Stimulated activated naive CD8-positive, alpha-beta T cell treated with anti-CD3 and anti-CD28 coated beads, Interleukin-15, amount 100 ng/mL, for 72 hours (primary cell): ENCODE results near the gene FREM1.
"Not testable (repeated sequence)": the region's sequence is repeated elsewhere in the genome, so short reads cannot be mapped to it uniquely, and the experiment has no call there.

Experiments
- ATAC-seq: fragments of 150-1000 bp; cut with Tn5 transposase; 2 replicates; pipeline ENCODE4 v1.10.0; 2021; ENCODE audit warnings: mild to moderate bottlenecking, moderate library complexity
- DNase-seq, 2 donors: peaks; one replicate each; pipeline ENCODE4 v3.0.0; 2021 to 2022
- H3K27ac Mint-ChIP-seq, 2 donors: one replicate each; pipeline ENCODE4 v1.8.0; 2022; ENCODE audit warnings: mild to moderate bottlenecking in 2 of 2, mixed read lengths in 2 of 2, moderate library complexity in 2 of 2
- H3K27me3 Mint-ChIP-seq: one replicate; pipeline ENCODE4 v1.8.0; 2022; ENCODE audit warnings: mixed read lengths
- H3K4me1 Mint-ChIP-seq: one replicate; pipeline ENCODE4 v1.8.0; 2022; ENCODE audit warnings: mild to moderate bottlenecking, mixed read lengths
- H3K4me3 Mint-ChIP-seq, 2 donors: one replicate each; pipeline ENCODE4 v1.8.0; 2022; ENCODE audit warnings: mild to moderate bottlenecking in 2 of 2, mixed read lengths in 2 of 2, moderate library complexity in 1 of 2
- H3K9me3 Mint-ChIP-seq, 2 donors: one replicate each; pipeline ENCODE4 v1.8.0; 2022; ENCODE audit warnings: mixed read lengths in 2 of 2

The FREM1 gene

GRCh38 chr9:14924230-14925219 lies 14.3 kb upstream of the FREM1 start:
- no peak for DNase-seq

GRCh38 chr9:14923701-14924100 lies 13.5 kb upstream of the FREM1 start:
- H3K4me1 Mint-ChIP-seq, result no peaks in the 10 kb centered on the region
- ATAC-seq, result no peak
- H3K4me3 Mint-ChIP-seq, result no peak overlapping the region
- H3K9me3 Mint-ChIP-seq, result no peaks in the 10 kb centered on the region
- no peak overlapping the region for H3K27ac Mint-ChIP-seq
- no peaks in the 10 kb centered on the region for H3K27me3 Mint-ChIP-seq
- DNase-seq, result no peak

More at GRCh38 chr9:14924230-14925219, 14.3 kb upstream of the FREM1 start:
- no peak for ATAC-seq
- Mint-ChIP-seq H3K9me3 (no peaks in the 10 kb centered on the region), H3K27me3 (no peaks in the 10 kb centered on the region), H3K4me1 (no peaks in the 10 kb centered on the region), H3K27ac (no peak overlapping the region), H3K4me3 (no peak overlapping the region)

- H3K9me3 Mint-ChIP-seq, ATAC-seq, H3K27ac Mint-ChIP-seq, H3K27me3 Mint-ChIP-seq, H3K4me1 Mint-ChIP-seq, H3K4me3 Mint-ChIP-seq, DNase-seq: not testable (repeated sequence)
These were observed 10.6 kb upstream of the FREM1 start for GRCh38 chr9:14920805-14921204.

GRCh38 chr9:14913366-14913765 lies 3.1 kb upstream of the FREM1 start:
- Mint-ChIP-seq H3K27me3 (no peaks in the 10 kb centered on the region), H3K4me3 (no peak overlapping the region), H3K4me1 (no peaks in the 10 kb centered on the region), H3K9me3 (no peaks in the 10 kb centered on the region), H3K27ac (no peak overlapping the region)
- DNase-seq (no peak), ATAC-seq (no peak)

GRCh38 chr9:14912859-14913258 lies 2.6 kb upstream of the FREM1 start:
- no peaks in the 10 kb centered on the region for H3K4me1 Mint-ChIP-seq
- H3K9me3 Mint-ChIP-seq, result no peaks in the 10 kb centered on the region
- no peak for DNase-seq
- no peaks in the 10 kb centered on the region for H3K27me3 Mint-ChIP-seq
- ATAC-seq, result no peak
- H3K4me3 Mint-ChIP-seq, result no peak overlapping the region
- H3K27ac Mint-ChIP-seq, result no peak overlapping the region

- DNase-seq, result no peak
- H3K4me1 Mint-ChIP-seq, result no peaks in the 10 kb centered on the region
- no peak overlapping the region for H3K27ac Mint-ChIP-seq
- no peaks in the 10 kb centered on the region for H3K9me3 Mint-ChIP-seq
- H3K27me3 Mint-ChIP-seq, result no peaks in the 10 kb centered on the region
- no peak for ATAC-seq
- no peak overlapping the region for H3K4me3 Mint-ChIP-seq
These were observed 818 bp upstream of the FREM1 start for GRCh38 chr9:14911046-14911445.

- Mint-ChIP-seq H3K27me3 (no peaks in the 10 kb centered on the region), H3K4me1 (no peaks in the 10 kb centered on the region), H3K9me3 (no peaks in the 10 kb centered on the region), H3K4me3 (no peak overlapping the region), H3K27ac (no peak overlapping the region)
- no peak for ATAC-seq
- no peak for DNase-seq
These were observed 647 bp downstream of the FREM1 start for GRCh38 chr9:14909601-14909960.

GRCh38 chr9:14909181-14909580 lies 1.0 kb downstream of the FREM1 start:
- H3K9me3 Mint-ChIP-seq, result no peaks in the 10 kb centered on the region
- DNase-seq (no peak), ATAC-seq (no peak)
- H3K27ac Mint-ChIP-seq, result no peak overlapping the region
- no peaks in the 10 kb centered on the region for H3K27me3 Mint-ChIP-seq
- H3K4me3 Mint-ChIP-seq, result no peak overlapping the region
- H3K4me1 Mint-ChIP-seq, result no peaks in the 10 kb centered on the region

GRCh38 chr9:14908295-14909180 lies 1.7 kb downstream of the FREM1 start:
- no peak for DNase-seq
- H3K27ac Mint-ChIP-seq, result no peak overlapping the region
- no peaks in the 10 kb centered on the region for H3K4me1 Mint-ChIP-seq
- no peaks in the 10 kb centered on the region for H3K27me3 Mint-ChIP-seq
- no peak for ATAC-seq
- no peaks in the 10 kb centered on the region for H3K9me3 Mint-ChIP-seq
- no peak overlapping the region for H3K4me3 Mint-ChIP-seq

GRCh38 chr9:14907696-14908095 lies 2.5 kb downstream of the FREM1 start:
- Mint-ChIP-seq H3K4me1 (no peaks in the 10 kb centered on the region), H3K27ac (no peak overlapping the region), H3K27me3 (no peaks in the 10 kb centered on the region), H3K9me3 (no peaks in the 10 kb centered on the region), H3K4me3 (no peak overlapping the region)
- no peak for ATAC-seq
- DNase-seq, result no peak

GRCh38 chr9:14907360-14907685 lies 2.9 kb downstream of the FREM1 start:
- no peak overlapping the region for H3K4me3 Mint-ChIP-seq
- DNase-seq, result no peak
- no peaks in the 10 kb centered on the region for H3K4me1 Mint-ChIP-seq
- no peaks in the 10 kb centered on the region for H3K27me3 Mint-ChIP-seq
- no peak overlapping the region for H3K27ac Mint-ChIP-seq
- no peak for ATAC-seq
- H3K9me3 Mint-ChIP-seq, result no peaks in the 10 kb centered on the region

- no peaks in the 10 kb centered on the region for H3K27me3 Mint-ChIP-seq
- H3K4me1 Mint-ChIP-seq, result no peaks in the 10 kb centered on the region
- no peak for DNase-seq
These were observed 3.4 kb downstream of the FREM1 start for GRCh38 chr9:14906644-14907359.

GRCh38 chr9:14906000-14906399 lies 4.2 kb downstream of the FREM1 start:
- Mint-ChIP-seq H3K4me3 (no peak overlapping the region), H3K4me1 (no peaks in the 10 kb centered on the region), H3K27me3 (no peaks in the 10 kb centered on the region), H3K27ac (no peak overlapping the region), H3K9me3 (no peaks in the 10 kb centered on the region)
- ATAC-seq, result no peak
- DNase-seq, result no peak

More at GRCh38 chr9:14906644-14907359, 3.4 kb downstream of the FREM1 start:
- ATAC-seq, result no peak
- Mint-ChIP-seq H3K9me3 (no peaks in the 10 kb centered on the region), H3K4me3 (no peak overlapping the region), H3K27ac (no peak overlapping the region)

- no peak for DNase-seq
- H3K4me1 Mint-ChIP-seq, result no peaks in the 10 kb centered on the region
- H3K27ac Mint-ChIP-seq, result no peak overlapping the region
- H3K9me3 Mint-ChIP-seq, result no peaks in the 10 kb centered on the region
- H3K4me3 Mint-ChIP-seq, result no peak overlapping the region
- H3K27me3 Mint-ChIP-seq, result no peaks in the 10 kb centered on the region
- ATAC-seq, result no peak
These were observed 7.2 kb downstream of the FREM1 start for GRCh38 chr9:14903040-14903439.

- DNase-seq, result no peak
- H3K4me3 Mint-ChIP-seq, result no peak overlapping the region
- H3K27me3 Mint-ChIP-seq, result no peaks in the 10 kb centered on the region
- H3K27ac Mint-ChIP-seq, result no peak overlapping the region
- no peaks in the 10 kb centered on the region for H3K4me1 Mint-ChIP-seq
- H3K9me3 Mint-ChIP-seq, result no peaks in the 10 kb centered on the region
- no peak for ATAC-seq
These were observed 7.7 kb downstream of the FREM1 start for GRCh38 chr9:14902561-14902960.

GRCh38 chr9:14899815-14900193 lies 10.4 kb downstream of the FREM1 start:
- ATAC-seq (no peak), DNase-seq (no peak)
- H3K4me1 Mint-ChIP-seq, result no peaks in the 10 kb centered on the region
- no peak overlapping the region for H3K27ac Mint-ChIP-seq
- no peaks in the 10 kb centered on the region for H3K27me3 Mint-ChIP-seq
- H3K9me3 Mint-ChIP-seq, result no peaks in the 10 kb centered on the region
- H3K4me3 Mint-ChIP-seq, result no peak overlapping the region
